DLD1 (cell line): ENCODE data around the gene PTH2.
"Not testable (repeated sequence)": the region's sequence is repeated elsewhere in the genome, so short reads cannot be mapped to it uniquely, and the experiment has no call there.

Source experiments
- in situ Hi-C: cut with HindIII; loops from 2 replicates; pipeline ENCODE4 v1.10.0; 2017; ENCODE audit warnings: low sequenced_read_pairs

The PTH2 gene

DNA sequence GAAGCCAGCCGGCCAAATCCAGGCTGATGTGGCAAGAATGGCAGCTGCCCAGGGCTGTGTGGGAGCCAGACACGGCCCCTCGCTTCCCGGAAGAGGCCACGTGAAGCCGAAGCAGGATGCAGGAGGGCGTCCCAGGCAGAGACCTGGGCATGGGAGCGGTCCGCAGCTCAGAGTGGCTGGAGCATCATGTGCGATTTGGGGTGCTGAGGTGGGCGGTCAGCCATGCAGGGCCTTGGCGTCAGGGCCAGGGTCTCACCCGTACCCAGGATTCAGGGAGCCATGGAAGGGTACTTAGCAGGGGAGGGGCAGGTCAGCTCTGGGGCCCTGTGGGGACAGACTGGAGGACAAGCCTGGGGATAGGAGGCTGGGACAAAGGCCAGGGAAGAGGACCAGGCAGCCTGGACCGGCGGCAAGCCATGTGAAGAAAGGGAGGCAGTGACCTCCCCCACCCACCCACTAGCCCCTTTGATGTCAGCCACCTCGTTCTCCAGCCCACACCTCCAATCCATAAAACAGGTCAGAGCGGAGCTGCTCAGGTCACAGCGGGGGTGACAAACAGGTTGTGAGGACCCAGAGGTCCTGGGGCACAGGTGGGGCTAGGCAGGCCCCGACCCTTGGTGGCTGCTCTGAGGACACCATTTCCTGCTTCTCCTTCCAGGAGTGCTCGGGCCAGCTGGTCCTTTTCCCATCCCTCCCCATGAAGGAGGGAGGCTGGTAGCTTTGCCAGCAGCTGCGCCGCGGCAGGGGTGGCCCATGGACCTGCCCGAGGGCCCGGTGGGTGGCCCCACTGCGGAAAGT, 32.9 kb downstream of the PTH2 start:
- in situ Hi-C loops, result no loop called here

GRCh38 chr19:49389406-49389805, 33.8 kb downstream of the PTH2 start:
- in situ Hi-C loops, result no loop called here

DNA sequence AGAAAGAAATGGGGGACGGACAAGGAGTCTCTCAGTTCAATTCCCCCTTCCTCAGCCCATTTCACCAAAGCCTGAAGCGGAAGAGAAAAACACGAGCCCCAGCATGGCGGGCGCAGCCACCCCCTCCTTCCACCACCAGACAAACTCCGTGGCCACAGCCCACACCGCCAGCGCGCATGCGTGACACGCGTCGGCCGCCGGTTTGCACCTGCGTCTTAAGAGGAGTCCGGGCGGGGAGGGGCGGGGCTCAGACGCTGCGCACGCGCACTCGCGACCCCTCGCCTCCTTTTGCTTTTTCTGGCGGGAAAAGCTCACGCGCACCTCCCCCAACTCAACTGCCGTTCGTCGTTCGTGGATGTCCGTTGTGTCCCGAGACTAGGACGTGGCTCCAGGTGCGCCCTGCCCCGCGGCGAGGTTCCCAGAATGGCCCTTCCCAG, 35.3 kb downstream of the PTH2 start, which contains the start of gene KASH5:
KASH5 (plus strand) TSS at position 314 of the 437 bp plus-strand sequence. CDS start 2,635 bp downstream, outside the sequence.
- in situ Hi-C loops, result no loop called here

DNA sequence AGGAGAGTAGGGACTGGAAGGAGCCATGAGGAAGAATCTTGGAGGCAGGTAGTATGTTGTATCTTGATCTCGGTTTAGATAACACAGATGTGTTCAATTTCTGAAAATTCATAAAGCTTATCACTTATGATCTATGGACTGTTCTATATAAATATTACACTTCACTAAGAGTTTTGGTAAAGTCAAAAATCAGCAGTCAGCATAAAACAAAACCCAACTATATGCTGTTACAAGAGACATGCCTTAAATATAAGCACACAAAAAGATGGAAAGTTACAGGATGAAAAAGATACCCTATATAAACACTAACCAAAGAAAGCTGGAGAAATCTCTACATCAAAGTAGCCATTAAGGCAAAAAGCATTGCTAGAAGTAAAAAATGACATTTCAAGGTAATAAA, 39.6 kb downstream of the PTH2 start:
- in situ Hi-C loops, result no loop called here

- in situ Hi-C loops, result no loop called here
These were observed 40.6 kb downstream of the PTH2 start for GRCh38 chr19:49382639-49383038.

DNA sequence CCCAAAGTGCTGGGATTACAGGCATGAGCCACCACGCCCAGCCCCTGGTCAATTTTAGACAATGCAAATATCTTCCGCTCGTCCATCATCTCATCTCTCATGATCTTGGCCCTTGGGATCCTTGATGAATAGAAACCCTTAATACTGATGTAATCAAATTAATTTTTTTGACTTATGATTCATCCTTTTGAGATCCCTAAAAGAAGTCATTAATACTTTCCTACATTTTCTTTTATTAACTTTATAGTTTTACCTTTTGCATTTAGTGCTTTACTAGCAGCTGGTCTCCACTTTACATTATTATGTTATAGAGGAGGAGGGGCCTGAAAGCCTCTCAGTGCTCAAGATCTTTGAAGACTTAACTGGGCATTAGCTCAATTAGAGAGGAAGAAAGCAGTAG, 42.9 kb downstream of the PTH2 start:
- in situ Hi-C loops, result no loop called here

DNA sequence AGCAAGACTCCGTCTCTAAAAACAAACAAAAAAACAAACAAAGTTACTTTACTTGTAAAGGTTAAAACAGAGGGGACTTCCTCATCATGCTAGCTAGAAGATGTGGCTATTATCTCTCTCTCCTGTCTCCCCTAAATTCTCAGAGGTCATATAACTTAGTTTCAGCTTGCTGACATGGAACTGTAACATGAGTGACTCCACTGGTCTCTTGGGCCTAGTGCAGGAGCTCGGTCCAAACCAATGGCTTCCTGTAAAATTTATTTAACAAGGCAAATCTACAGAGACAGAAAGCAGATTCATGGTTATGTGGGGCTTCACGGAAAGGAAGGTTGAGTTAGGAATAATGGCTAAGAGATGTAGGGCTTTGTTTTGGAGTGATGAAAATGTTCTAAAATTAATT, 44.7 kb downstream of the PTH2 start:
- in situ Hi-C loops, result no loop called here

DNA sequence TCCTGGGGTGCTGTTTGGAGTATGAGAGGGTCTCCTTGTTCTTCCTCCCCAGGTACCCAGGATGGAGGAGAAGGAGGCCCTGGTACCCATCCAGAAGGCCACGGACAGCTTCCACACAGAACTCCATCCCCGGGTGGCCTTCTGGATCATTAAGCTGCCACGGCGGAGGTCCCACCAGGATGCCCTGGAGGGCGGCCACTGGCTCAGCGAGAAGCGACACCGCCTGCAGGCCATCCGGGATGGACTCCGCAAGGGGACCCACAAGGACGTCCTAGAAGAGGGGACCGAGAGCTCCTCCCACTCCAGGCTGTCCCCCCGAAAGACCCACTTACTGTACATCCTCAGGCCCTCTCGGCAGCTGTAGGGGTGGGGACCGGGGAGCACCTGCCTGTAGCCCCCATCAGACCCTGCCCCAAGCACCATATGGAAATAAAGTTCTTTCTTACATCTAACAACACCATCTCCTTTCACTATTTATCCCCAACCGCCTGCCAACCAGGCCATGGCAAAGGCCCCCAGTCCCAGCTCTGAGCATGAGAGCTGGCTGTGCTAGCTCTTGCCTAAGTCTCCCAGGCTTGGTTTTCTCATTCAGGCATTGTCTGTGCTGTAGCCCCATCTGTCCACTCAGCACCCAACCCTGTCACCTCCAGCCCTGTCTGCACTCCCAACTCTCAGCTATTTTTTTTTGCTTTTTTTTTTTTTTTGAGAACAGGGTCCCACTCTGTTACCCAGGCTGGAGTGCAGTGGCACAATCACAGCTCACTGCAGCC, 48.4 kb downstream of the PTH2 start:
- in situ Hi-C loops, result no loop called here

DNA sequence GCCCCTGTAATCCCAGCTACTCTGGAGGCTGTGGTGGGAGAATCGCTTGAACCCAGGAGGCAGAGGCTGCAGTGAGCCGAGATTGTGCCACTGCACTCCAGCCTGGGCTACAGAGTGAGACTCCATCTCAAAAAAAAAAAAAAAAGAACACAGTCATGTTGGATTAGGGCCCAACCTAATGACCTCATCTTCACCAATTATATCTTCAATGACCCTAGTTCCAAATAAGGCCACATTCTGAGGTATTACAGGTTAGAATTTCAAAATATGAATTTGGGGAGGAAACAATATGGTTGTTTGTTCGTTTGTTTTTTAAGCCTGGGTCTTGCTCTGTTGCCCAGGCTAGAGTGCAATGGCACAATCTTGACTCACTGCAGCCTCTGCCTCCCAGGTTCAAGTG, 50.1 kb downstream of the PTH2 start:
- in situ Hi-C loops, result not testable (repeated sequence)
